Breast epithelium (tissue), 3 donors: Measurements from ENCODE around the gene TFB1M.

Experiments
- CTCF ChIP-seq, 3 donors: fragments of 450-650 bp; IDR thresholded peaks; one replicate each; pipeline ENCODE4 v1.5.1; 2016 to 2017; ENCODE audit warnings: antibody characterized with exemption in 3 of 3, mild to moderate bottlenecking in 3 of 3, moderate library complexity in 3 of 3
- POLR2AphosphoS5 ChIP-seq, 3 donors: sonication (generic); formaldehyde crosslinking; IDR thresholded peaks; one replicate each; pipeline ENCODE4 v1.6.1; 2017; ENCODE audit warnings: antibody characterized with exemption in 3 of 3

GRCh38 chr6:155349956-155350355 lies 35.7 kb upstream of the TFB1M start:
- TF ChIP-seq POLR2AphosphoS5 (IDR thresholded peaks at IDR 0.05) (no peak), CTCF (IDR thresholded peaks at IDR 0.05) (no peak)
